Breast epithelium (tissue), 4 donors: ENCODE results near the gene CAMK2A. TPM values are rescaled to one million over a fixed set of nuclear protein-coding genes. Genes with fewer than 3 reads are reported as not detected.
A peak's percentile ranks its signal among the peaks of the same experiment; 100 is the strongest.

Experiments
- DNase-seq, 2 donors: peaks; one replicate each; pipeline ENCODE4 v3.0.0-alpha.2; 2019; ENCODE audit warnings: low spot score in 2 of 2
- H3K27ac ChIP-seq, 2 donors: fragments of 200-600 bp; sonication (generic) in 1 of 2; one replicate each; pipeline ENCODE4 v1.5.1; 2016 to 2019; ENCODE audit warnings: mild to moderate bottlenecking in 1 of 2
- H3K27me3 ChIP-seq, 2 donors: fragments of 200-600 bp; sonication (generic) in 1 of 2; one replicate each; pipeline versions ENCODE4 v1.5.1 to v1.6.0; 2017 to 2019; ENCODE audit warnings: control low read depth in 1 of 2, mild to moderate bottlenecking in 1 of 2
- H3K36me3 ChIP-seq: fragments of 200-600 bp; one replicate; pipeline ENCODE4 v1.5.1; 2019
- H3K4me1 ChIP-seq, 2 donors: fragments of 200-600 bp; sonication (generic); one replicate each; pipeline ENCODE4 v1.5.1; 2016 to 2019; ENCODE audit warnings: control low read depth in 1 of 2
- H3K4me3 ChIP-seq, 3 donors: fragments of 200-600 bp; sonication (generic); 1 replicate in 2 of 3; 2 replicates in 1 of 3; pipeline ENCODE4 v1.5.1; 2016 to 2019; ENCODE audit warnings: mild to moderate bottlenecking in 3 of 3, moderate library complexity in 2 of 3
- H3K9me3 ChIP-seq, 2 donors: fragments of 200-600 bp; sonication (generic) in 1 of 2; one replicate each; pipeline ENCODE4 v1.5.1; 2016 to 2019; ENCODE audit warnings: control low read depth in 1 of 2
- CTCF ChIP-seq, 3 donors: fragments of 450-650 bp; IDR thresholded peaks; one replicate each; pipeline ENCODE4 v1.5.1; 2016 to 2017; ENCODE audit warnings: antibody characterized with exemption in 3 of 3, mild to moderate bottlenecking in 3 of 3, moderate library complexity in 3 of 3
- POLR2A ChIP-seq: fragments of 450-650 bp; IDR thresholded peaks from one replicate; pipeline ENCODE4 v1.6.1; 2016; ENCODE audit warnings: antibody characterized with exemption, mild to moderate bottlenecking, moderate library complexity
- POLR2AphosphoS5 ChIP-seq, 3 donors: sonication (generic); formaldehyde crosslinking; IDR thresholded peaks; one replicate each; pipeline ENCODE4 v1.6.1; 2017; ENCODE audit warnings: antibody characterized with exemption in 3 of 3
- intact Hi-C: fragments of 100-400 bp; cut with DNase I; formaldehyde crosslinking; loops from one replicate; pipeline ENCODE4 v1.15.1; 2023; ENCODE audit warnings: low total_unique reads
- total RNA-seq, 3 donors: library from RNA; depleted of rRNA; stranded (reverse); fragments of >200 nt; gene quantifications; one replicate each; pipeline ENCODE4 v1.1.0, GENCODE V29; 2016

CAMK2A gene
- total RNA-seq, 3 donors from 2014 or later, result under 0.01 TPM; not detected in 2

- Histone ChIP-seq H3K27me3 (no peaks in the 10 kb centered on the region), H3K36me3 (no peaks in the 10 kb centered on the region), H3K4me3 (no peak overlapping the region), H3K9me3 (no peaks in the 10 kb centered on the region), H3K27ac (no peak overlapping the region), H3K4me1 (no peaks in the 10 kb centered on the region)
- DNase-seq, result no peak
- intact Hi-C loops, result no loop called here
- TF ChIP-seq CTCF (IDR thresholded peaks at IDR 0.05) (no peak), POLR2AphosphoS5 (IDR thresholded peaks at IDR 0.05) (no peak), POLR2A (no peak)
These were observed 7.8 kb upstream of the CAMK2A start for GRCh38 chr5:150297236-150297890.

GRCh38 chr5:150296496-150296895, 6.9 kb upstream of the CAMK2A start:
- H3K27me3 ChIP-seq, result no peaks in the 10 kb centered on the region
- no peaks in the 10 kb centered on the region for H3K36me3 ChIP-seq
- H3K4me3 ChIP-seq, result no peak overlapping the region
- H3K9me3 ChIP-seq, result no peaks in the 10 kb centered on the region
- intact Hi-C loops, result no loop called here
- peak overlapping the region in 1 of 2 donors; percentile 59 for H3K27ac ChIP-seq
- H3K4me1 ChIP-seq, result no peaks in the 10 kb centered on the region
- no peak for DNase-seq
- TF ChIP-seq POLR2A, result no peak
- TF ChIP-seq POLR2AphosphoS5 (IDR thresholded peaks at IDR 0.05), result no peak
- TF ChIP-seq CTCF (IDR thresholded peaks at IDR 0.05), result no peak

- no peak overlapping the region for H3K4me3 ChIP-seq
- no peaks in the 10 kb centered on the region for H3K4me1 ChIP-seq
- no peak for DNase-seq
- H3K27ac ChIP-seq, result peak overlapping the region; percentile 7 to 59
- no peaks in the 10 kb centered on the region for H3K27me3 ChIP-seq
- TF ChIP-seq POLR2A (no peak), CTCF (IDR thresholded peaks at IDR 0.05) (no peak), POLR2AphosphoS5 (IDR thresholded peaks at IDR 0.05) (no peak)
- H3K36me3 ChIP-seq, result no peaks in the 10 kb centered on the region
- H3K9me3 ChIP-seq, result no peaks in the 10 kb centered on the region
- intact Hi-C loops, result no loop called here
These were observed 6.3 kb upstream of the CAMK2A start for GRCh38 chr5:150295741-150296486.

- Histone ChIP-seq H3K9me3 (no peaks in the 10 kb centered on the region), H3K27me3 (no peaks in the 10 kb centered on the region), H3K4me3 (no peak overlapping the region), H3K4me1 (no peaks in the 10 kb centered on the region), H3K36me3 (no peaks in the 10 kb centered on the region), H3K27ac (peak overlapping the region in 1 of 2 donors; percentile 59)
- DNase-seq, result no peak
- intact Hi-C loops, result no loop called here
- no peak for TF ChIP-seq POLR2AphosphoS5 (IDR thresholded peaks at IDR 0.05)
- TF ChIP-seq CTCF (IDR thresholded peaks at IDR 0.05), result no peak
- no peak for TF ChIP-seq POLR2A
These were observed 5.6 kb upstream of the CAMK2A start for GRCh38 chr5:150295172-150295634.

GRCh38 chr5:150294551-150295071, 5.0 kb upstream of the CAMK2A start:
- no peaks in the 10 kb centered on the region for H3K36me3 ChIP-seq
- intact Hi-C loops, result no loop called here

More at GRCh38 chr5:150294551-150295071, 5.0 kb upstream of the CAMK2A start:
- no peaks in the 10 kb centered on the region for H3K4me1 ChIP-seq
- DNase-seq, result no peak
- H3K4me3 ChIP-seq, result no peak overlapping the region
- no peaks in the 10 kb centered on the region for H3K9me3 ChIP-seq
- no peak overlapping the region for H3K27ac ChIP-seq
- H3K27me3 ChIP-seq, result no peaks in the 10 kb centered on the region
- TF ChIP-seq CTCF (IDR thresholded peaks at IDR 0.05), result no peak
- TF ChIP-seq POLR2A, result no peak
- TF ChIP-seq POLR2AphosphoS5 (IDR thresholded peaks at IDR 0.05), result no peak
